Astrocyte of the spinal cord (primary cell): ENCODE data around the gene SCP2.

Experiments used
- DNase-seq: peaks from one replicate; pipeline ENCODE4 v3.0.0; 2011; ENCODE audit warnings: low read depth, low spot score
- H3K4me3 ChIP-seq: 2 replicates; pipeline ENCODE4 v1.5.1; 2011; ENCODE audit warnings: low read depth, mild to moderate bottlenecking, low read length, moderate library complexity
- CTCF ChIP-seq: IDR thresholded peaks from 2 replicates; pipeline ENCODE4 v1.5.1; 2012; ENCODE audit warnings: low read depth, mild to moderate bottlenecking, low read length, inconsistent platforms
- in situ Hi-C: cut with HindIII; loops from 2 replicates; pipeline ENCODE4 v1.10.0; 2017; ENCODE audit warnings: low sequenced_read_pairs

Gene SCP2

GRCh38 chr1:53050310-53050709 is 123.2 kb downstream of the SCP2 start:
- no peak overlapping the region for H3K4me3 ChIP-seq
- in situ Hi-C loops: no loop called here
- TF ChIP-seq CTCF: no peak
- no peak for DNase-seq

- in situ Hi-C loops: no loop called here
- no peak for DNase-seq
- no peak for TF ChIP-seq CTCF
- H3K4me3 ChIP-seq: no peak overlapping the region
These were observed 124.6 kb downstream of the SCP2 start for GRCh38 chr1:53051676-53052075.

GRCh38 chr1:53057127-53057526 is 130.1 kb downstream of the SCP2 start:
- in situ Hi-C loops: no loop called here
- DNase-seq: no peak
- no peak overlapping the region for H3K4me3 ChIP-seq
- TF ChIP-seq CTCF: no peak

GRCh38 chr1:53060579-53060978 is 133.5 kb downstream of the SCP2 start:
- in situ Hi-C loops: no loop called here
- no peak overlapping the region for H3K4me3 ChIP-seq
- no peak for TF ChIP-seq CTCF
- peak; percentile 19 for DNase-seq

- peak overlapping the region; percentile 51 for H3K4me3 ChIP-seq
- DNase-seq: no peak
- in situ Hi-C loops: no loop called here
- no peak for TF ChIP-seq CTCF
These were observed 134.2 kb downstream of the SCP2 start for GRCh38 chr1:53061123-53061858.

- peak within 1 kb of the TSS; percentile 51 for H3K4me3 ChIP-seq
- no peak for TF ChIP-seq CTCF
- DNase-seq: no peak
- in situ Hi-C loops: no loop called here
These were observed 135.0 kb downstream of the SCP2 start, which contains the start of gene PODN for GRCh38 chr1:53061859-53062707. PODN (plus strand) TSS chr1:53062213; CDS start chr1:53069856, 7,643 bp downstream.
